Left lung (tissue), 10 donors: ENCODE data around the gene CEMP1. TPM values are rescaled to one million over a fixed set of nuclear protein-coding genes. Genes with fewer than 3 reads are reported as not detected.

ENCODE experiments used
- ATAC-seq: fragments of 200-7000 bp; cut with Tn5 transposase; one replicate; pipeline ENCODE4 v1.9.1; 2020; ENCODE audit warnings: moderate library complexity
- DNase-seq, 4 donors: peaks; one replicate each; pipeline ENCODE4 v3.0.0-alpha.2; 2013 to 2020
- H3K27ac ChIP-seq, 2 donors: fragments of 200-600 bp; sonication (generic) in 1 of 2; one replicate each; pipeline versions ENCODE4 v1.5.0 to v1.8.0; 2020 to 2021
- H3K27me3 ChIP-seq, 2 donors: fragments of 200-600 bp; sonication (generic) in 1 of 2; one replicate each; pipeline versions ENCODE4 v1.5.0 to v1.8.0; 2020 to 2021
- H3K36me3 ChIP-seq, 2 donors: fragments of 200-600 bp; sonication (generic) in 1 of 2; one replicate each; pipeline versions ENCODE4 v1.5.0 to v1.8.0; 2020 to 2021
- H3K4me1 ChIP-seq, 2 donors: fragments of 200-600 bp; one replicate each; pipeline ENCODE4 v1.8.0; 2021
- H3K4me3 ChIP-seq, 2 donors: fragments of 200-600 bp; sonication (generic) in 1 of 2; one replicate each; pipeline versions ENCODE4 v1.5.0 to v1.8.0; 2020 to 2021; ENCODE audit warnings: mild to moderate bottlenecking in 1 of 2
- H3K9me3 ChIP-seq, 2 donors: fragments of 200-600 bp; sonication (generic) in 1 of 2; one replicate each; pipeline versions ENCODE4 v1.5.0 to v1.8.0; 2020 to 2021
- CTCF ChIP-seq, 2 donors: fragments of 200-600 bp; sonication (generic) in 1 of 2; IDR thresholded peaks; one replicate each; pipeline versions ENCODE4 v1.5.0 to v1.8.0; 2021; ENCODE audit warnings: antibody characterized with exemption in 2 of 2
- intact Hi-C, 2 donors: fragments of 100-400 bp; cut with DNase I; formaldehyde crosslinking; loops; one replicate each; pipeline versions ENCODE4 v1.11.2 to v1.14.2; 2022
- polyA plus RNA-seq, 6 donors: library from polyadenylated mRNA; unstranded; fragments of 120-200 nt; gene quantifications; one replicate each; pipeline ENCODE4 v1.2.1, GENCODE V29; 2013; ENCODE audit not compliant: insufficient read length in 6 of 6
- total RNA-seq, 2 donors: library from RNA; stranded (reverse); fragmentation: NEBNext Ultra II Directional; extraction: Animal tissue kit (Norgen Biotek cat#: 25700); gene quantifications; one replicate each; pipeline ENCODE4 v1.2.1, GENCODE V29; 2021
- donor health status: DM: no; HTN: yes; CAD: no.
- donor health status: DM: no; HTN: no; CAD: no.

CEMP1 gene
- total and polyA plus RNA-seq, 8 donors, result 0.45 to 3.8 (median 2.0) TPM

GRCh38 chr16:2529061-2529931 is 1.9 kb downstream of the CEMP1 start:
- no peaks in the 10 kb centered on the region for H3K9me3 ChIP-seq
- no peak overlapping the region for H3K4me3 ChIP-seq
- peaks cover 2 to 50% of the 10 kb centered on the region in 2 donors for H3K4me1 ChIP-seq
- no peak for ATAC-seq
- no peaks in the 10 kb centered on the region for H3K27me3 ChIP-seq
- TF ChIP-seq CTCF (IDR thresholded peaks at IDR 0.05), result no peak
- H3K27ac ChIP-seq, result no peak overlapping the region
- peak in 1 of 4 donors; percentile 76 for DNase-seq
- intact Hi-C loops, result no loop called here
- H3K36me3 ChIP-seq, result peaks cover 0 to 66% of the 10 kb centered on the region in 2 donors

- intact Hi-C loops, result no loop called here
- Histone ChIP-seq H3K4me3 (no peak overlapping the region), H3K9me3 (no peaks in the 10 kb centered on the region), H3K27me3 (no peaks in the 10 kb centered on the region), H3K27ac (no peak overlapping the region), H3K4me1 (peaks cover 2 to 50% of the 10 kb centered on the region in 2 donors), H3K36me3 (peaks cover 0 to 75% of the 10 kb centered on the region in 2 donors)
- DNase-seq (peak in 1 of 4 donors; percentile 76), ATAC-seq (no peak)
- no peak for TF ChIP-seq CTCF (IDR thresholded peaks at IDR 0.05)
Measured at GRCh38 chr16:2528161-2529060, 2.8 kb downstream of the CEMP1 start.

GRCh38 chr16:2527784-2528100 is 3.5 kb downstream of the CEMP1 start:
- intact Hi-C loops, result no loop called here
- peak in 1 of 4 donors; percentile 76 for DNase-seq
- no peaks in the 10 kb centered on the region for H3K27me3 ChIP-seq

GRCh38 chr16:2527071-2527783 is 4.0 kb downstream of the CEMP1 start:
- no peaks in the 10 kb centered on the region for H3K9me3 ChIP-seq
- H3K27me3 ChIP-seq, result no peaks in the 10 kb centered on the region
- H3K4me1 ChIP-seq, result peaks cover 0 to 41% of the 10 kb centered on the region in 2 donors
- intact Hi-C loops, result no loop called here
- peaks cover 0 to 87% of the 10 kb centered on the region in 2 donors for H3K36me3 ChIP-seq
- DNase-seq (peak in 1 of 4 donors; percentile 64), ATAC-seq (no peak)
- no peak for TF ChIP-seq CTCF (IDR thresholded peaks at IDR 0.05)
- no peak overlapping the region for H3K27ac ChIP-seq
- H3K4me3 ChIP-seq, result no peak overlapping the region

More at GRCh38 chr16:2527784-2528100, 3.5 kb downstream of the CEMP1 start:
- H3K27ac ChIP-seq, result no peak overlapping the region
- peaks cover 0 to 43% of the 10 kb centered on the region in 2 donors for H3K4me1 ChIP-seq
- H3K4me3 ChIP-seq, result no peak overlapping the region
- H3K9me3 ChIP-seq, result no peaks in the 10 kb centered on the region
- TF ChIP-seq CTCF (IDR thresholded peaks at IDR 0.05), result no peak
- ATAC-seq, result no peak
- peaks cover 0 to 82% of the 10 kb centered on the region in 2 donors for H3K36me3 ChIP-seq
